ENCODE measurements around the gene ARL4D.
"Not testable (repeated sequence)": the region's sequence is repeated elsewhere in the genome, so short reads cannot be mapped to it uniquely, and the experiment has no call there.

ARL4D gene

GRCh38 chr17:43367737-43368242, 31.0 kb upstream of the ARL4D start:
- in situ Hi-C loops (cut with HindIII; ENCODE audit: low pct_ligation_motif_present, low pct_unique_long_range_greater_than_20kb, low sequenced_read_pairs) = no loop called here
- peak; percentile 99 for DNase-seq

GRCh38 chr17:43368740-43369506, 29.9 kb upstream of the ARL4D start:
- peak; percentile 95 for DNase-seq
- in situ Hi-C loops (cut with HindIII; ENCODE audit: low pct_ligation_motif_present, low pct_unique_long_range_greater_than_20kb, low sequenced_read_pairs) = no loop called here

GRCh38 chr17:43369986-43370385, 28.8 kb upstream of the ARL4D start:
- no peak for DNase-seq
- in situ Hi-C loops (cut with HindIII; ENCODE audit: low pct_ligation_motif_present, low pct_unique_long_range_greater_than_20kb, low sequenced_read_pairs) = no loop called here

- in situ Hi-C loops (cut with HindIII; ENCODE audit: low pct_ligation_motif_present, low pct_unique_long_range_greater_than_20kb, low sequenced_read_pairs) = no loop called here
- DNase-seq = no peak
Observed at GRCh38 chr17:43371227-43371821, 27.5 kb upstream of the ARL4D start.

- in situ Hi-C loops (cut with HindIII; ENCODE audit: low pct_ligation_motif_present, low pct_unique_long_range_greater_than_20kb, low sequenced_read_pairs) = no loop called here
- DNase-seq = peak; percentile 34
Observed at GRCh38 chr17:43372273-43372911, 26.4 kb upstream of the ARL4D start.

GRCh38 chr17:43373356-43373755, 25.4 kb upstream of the ARL4D start:
- in situ Hi-C loops (cut with HindIII; ENCODE audit: low pct_ligation_motif_present, low pct_unique_long_range_greater_than_20kb, low sequenced_read_pairs) = no loop called here
- no peak for DNase-seq

GRCh38 chr17:43375915-43376314, 22.9 kb upstream of the ARL4D start:
- in situ Hi-C loops (cut with HindIII; ENCODE audit: low pct_ligation_motif_present, low pct_unique_long_range_greater_than_20kb, low sequenced_read_pairs); DNase-seq: not testable (repeated sequence)

- in situ Hi-C loops (cut with HindIII; ENCODE audit: low pct_ligation_motif_present, low pct_unique_long_range_greater_than_20kb, low sequenced_read_pairs) = no loop called here
- DNase-seq = no peak
Observed at GRCh38 chr17:43377056-43377810, 21.6 kb upstream of the ARL4D start.

GRCh38 chr17:43378766-43379165, 20.0 kb upstream of the ARL4D start:
- no peak for DNase-seq
- in situ Hi-C loops (cut with HindIII; ENCODE audit: low pct_ligation_motif_present, low pct_unique_long_range_greater_than_20kb, low sequenced_read_pairs) = no loop called here

GRCh38 chr17:43380307-43380706, 18.5 kb upstream of the ARL4D start:
- no peak for DNase-seq
- in situ Hi-C loops (cut with HindIII; ENCODE audit: low pct_ligation_motif_present, low pct_unique_long_range_greater_than_20kb, low sequenced_read_pairs) = no loop called here

- no peak for DNase-seq
- in situ Hi-C loops (cut with HindIII; ENCODE audit: low pct_ligation_motif_present, low pct_unique_long_range_greater_than_20kb, low sequenced_read_pairs) = no loop called here
Observed at GRCh38 chr17:43381204-43381603, 17.6 kb upstream of the ARL4D start.

- in situ Hi-C loops (cut with HindIII; ENCODE audit: low pct_ligation_motif_present, low pct_unique_long_range_greater_than_20kb, low sequenced_read_pairs) = no loop called here
- no peak for DNase-seq
Observed at GRCh38 chr17:43381621-43382020, 17.2 kb upstream of the ARL4D start.

GRCh38 chr17:43382776-43383175, 16.0 kb upstream of the ARL4D start:
- in situ Hi-C loops (cut with HindIII; ENCODE audit: low pct_ligation_motif_present, low pct_unique_long_range_greater_than_20kb, low sequenced_read_pairs) = no loop called here

GRCh38 chr17:43383372-43383771, 15.4 kb upstream of the ARL4D start:
- in situ Hi-C loops (cut with HindIII; ENCODE audit: low pct_ligation_motif_present, low pct_unique_long_range_greater_than_20kb, low sequenced_read_pairs) = no loop called here
- no peak for DNase-seq

More at GRCh38 chr17:43382776-43383175, 16.0 kb upstream of the ARL4D start:
- DNase-seq = no peak

- in situ Hi-C loops (cut with HindIII; ENCODE audit: low pct_ligation_motif_present, low pct_unique_long_range_greater_than_20kb, low sequenced_read_pairs) = no loop called here
Observed at GRCh38 chr17:43383826-43384475, 14.8 kb upstream of the ARL4D start.

GRCh38 chr17:43384476-43384862, 14.3 kb upstream of the ARL4D start:
- in situ Hi-C loops (cut with HindIII; ENCODE audit: low pct_ligation_motif_present, low pct_unique_long_range_greater_than_20kb, low sequenced_read_pairs) = no loop called here
- DNase-seq = no peak

More at GRCh38 chr17:43383826-43384475, 14.8 kb upstream of the ARL4D start:
- DNase-seq = no peak

GRCh38 chr17:43385046-43385831, 13.6 kb upstream of the ARL4D start:
- DNase-seq = no peak

More at GRCh38 chr17:43385046-43385831, 13.6 kb upstream of the ARL4D start:
- in situ Hi-C loops (cut with HindIII; ENCODE audit: low pct_ligation_motif_present, low pct_unique_long_range_greater_than_20kb, low sequenced_read_pairs) = no loop called here
